ENCODE data around the gene SMIM35.

DNA sequence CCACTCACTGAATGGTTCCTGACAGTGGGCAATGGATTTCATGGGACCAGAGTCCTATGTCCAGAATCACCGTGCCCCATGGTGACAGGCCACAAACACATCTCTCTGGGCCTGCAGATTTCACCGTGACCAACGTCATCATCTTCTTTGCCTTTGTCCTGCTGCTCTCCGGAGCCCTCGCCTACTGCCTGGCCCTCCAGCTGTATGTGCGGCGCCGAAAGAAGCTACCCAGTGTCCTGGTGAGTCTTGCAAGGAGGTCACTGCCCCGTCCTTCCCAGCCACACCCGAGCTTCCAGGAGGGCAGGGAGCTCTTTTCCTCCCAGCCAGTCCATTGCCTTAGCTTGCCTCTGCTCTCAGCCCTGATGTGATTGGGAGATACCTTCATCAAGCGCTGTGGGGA, 91.3 kb downstream of the SMIM35 start:
- TF ChIP-seq POLR2A (IDR thresholded peaks at IDR 0.05) (no peak), CTCF (IDR thresholded peaks at IDR 0.05) (no peak)
